ENCODE data around the gene SMIM17. TPM values are rescaled to one million over a fixed set of nuclear protein-coding genes. Genes with fewer than 3 reads are reported as not detected.
A peak's percentile ranks its signal among the peaks of the same experiment; 100 is the strongest.

Gene SMIM17
- total RNA-seq = under 1 TPM in 1 of 2 experiments, not detected in 1; 0.31 TPM

GRCh38 chr19:56642711-56643459 lies at the start of gene SMIM17:
SMIM17 (plus strand) TSS chr19:56643159; CDS start chr19:56645668, 2,509 bp downstream.
- CTCF ChIA-PET = no interaction called here
- peaks cover 42% of the 10 kb centered on the region for H3K9me3 Mint-ChIP-seq (ENCODE audit: insufficient read depth)

GRCh38 chr19:56594446-56594782 lies 48.5 kb upstream of the SMIM17 start:
- Mint-ChIP-seq H3K4me3 (peak overlapping the region; percentile 86), H3K27me3 (ENCODE audit: low read depth) (no peaks in the 10 kb centered on the region), H3K36me3 (ENCODE audit: low read depth) (peaks cover 32% of the 10 kb centered on the region), H3K9me3 (ENCODE audit: insufficient read depth) (peaks cover 24% of the 10 kb centered on the region), H3K27ac (peak overlapping the region; percentile 91), H3K4me1 (ENCODE audit: low read depth) (peaks cover 14% of the 10 kb centered on the region)
- POLR2A ChIA-PET = no interaction called here
- DNase-seq (no peak), ATAC-seq (no peak)
- CTCF ChIA-PET = no interaction called here

More at GRCh38 chr19:56642711-56643459, at the start of gene SMIM17:
- Mint-ChIP-seq H3K27ac (no peak within 1 kb of the TSS), H3K4me1 (ENCODE audit: low read depth) (no peaks in the 10 kb centered on the region), H3K36me3 (ENCODE audit: low read depth) (peaks cover 5% of the 10 kb centered on the region), H3K27me3 (ENCODE audit: low read depth) (no peaks in the 10 kb centered on the region), H3K4me3 (no peak within 1 kb of the TSS)
- POLR2A ChIA-PET = no interaction called here
- no peak for ATAC-seq
- DNase-seq = no peak

DNA sequence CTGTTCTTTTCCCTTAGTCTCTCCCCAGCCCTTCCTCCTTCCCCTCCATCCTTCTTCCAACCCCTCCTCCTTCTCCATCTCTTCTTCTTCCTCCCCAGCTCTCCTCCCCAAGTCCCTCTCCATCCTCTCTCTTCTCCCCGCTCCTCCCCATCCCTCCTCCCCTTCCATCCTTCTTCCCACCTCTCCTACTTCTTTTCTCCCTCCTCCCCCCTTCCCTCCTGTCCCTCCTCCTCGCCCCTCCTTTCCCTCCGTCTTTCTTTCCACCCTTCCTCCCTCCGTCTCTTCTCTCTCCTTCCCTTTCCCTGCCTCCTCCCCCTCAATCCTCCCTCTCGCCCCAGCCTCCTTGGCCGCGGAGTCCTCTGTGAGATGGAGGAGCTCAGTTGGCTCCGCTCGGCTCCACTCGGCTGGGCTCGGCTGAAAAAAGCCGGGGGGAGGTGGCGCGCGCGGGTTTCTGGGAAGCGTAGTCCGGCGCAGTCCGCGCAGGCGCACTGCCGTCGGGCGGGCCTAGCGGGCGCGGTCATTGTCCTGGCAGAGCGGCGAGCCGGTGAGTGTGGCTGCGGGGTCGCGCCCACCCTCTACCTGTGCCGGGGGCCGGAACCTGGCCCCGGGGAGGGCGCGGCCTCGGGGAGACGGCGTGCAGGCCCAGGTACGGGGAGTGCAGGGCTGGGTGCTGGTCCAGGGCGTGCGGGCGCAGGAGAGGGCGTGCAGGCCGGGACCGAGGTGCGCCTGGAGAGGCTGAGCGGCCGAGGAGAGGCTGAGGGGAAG lies 48.0 kb upstream of the SMIM17 start, which contains the start of gene ZNF71:
TSS of gene ZNF71 (plus strand) at position 520 of the 765 bp plus-strand sequence. CDS start 6,257 bp downstream, outside the sequence.
- peak; percentile 93 for DNase-seq
- peak; percentile 98 for ATAC-seq
- POLR2A ChIA-PET = interaction anchor here (0.6 to 0.7 kb wide), 3 partner anchors 13 to 57 kb away, joined by 3 to 4 read pairs (median 3); partner anchors contain the start of gene ZNF470
- Mint-ChIP-seq H3K27ac (peak within 1 kb of the TSS; percentile 91), H3K27me3 (ENCODE audit: low read depth) (no peaks in the 10 kb centered on the region), H3K4me1 (ENCODE audit: low read depth) (peaks cover 14% of the 10 kb centered on the region), H3K4me3 (peak within 1 kb of the TSS; percentile 86), H3K36me3 (ENCODE audit: low read depth) (peaks cover 36% of the 10 kb centered on the region), H3K9me3 (ENCODE audit: insufficient read depth) (peaks cover 24% of the 10 kb centered on the region)
- CTCF ChIA-PET = no interaction called here

DNA sequence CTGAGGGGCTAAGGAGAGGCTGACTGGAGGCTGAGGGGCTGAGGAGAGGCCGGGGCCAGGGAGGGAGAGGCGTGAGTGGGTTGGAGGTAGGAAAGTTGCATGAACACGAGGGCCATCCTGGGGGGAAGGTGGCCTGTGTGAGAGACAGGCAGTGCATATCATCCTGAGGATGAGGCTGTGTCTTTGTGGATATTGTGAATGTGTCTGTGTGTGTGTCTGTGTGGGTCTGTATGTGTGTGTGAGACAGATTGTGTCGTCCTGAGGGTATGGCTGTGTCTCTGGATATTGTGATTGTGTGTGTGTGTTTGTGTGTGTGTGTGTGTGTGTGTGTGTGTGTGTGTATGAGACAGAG lies 47.4 kb upstream of the SMIM17 start:
- ChIA-PET POLR2A (interaction anchor here (0.6 to 0.7 kb wide), 3 partner anchors 12 to 57 kb away, joined by 3 to 4 read pairs (median 3); partner anchors contain the start of gene ZNF470), CTCF (no interaction called here)
- DNase-seq (peak; percentile 22), ATAC-seq (peak; percentile 51)
- Mint-ChIP-seq H3K4me3 (peak overlapping the region; percentile 86), H3K9me3 (ENCODE audit: insufficient read depth) (peaks cover 25% of the 10 kb centered on the region), H3K27ac (peak overlapping the region; percentile 91), H3K4me1 (ENCODE audit: low read depth) (peaks cover 14% of the 10 kb centered on the region), H3K27me3 (ENCODE audit: low read depth) (no peaks in the 10 kb centered on the region), H3K36me3 (ENCODE audit: low read depth) (peaks cover 38% of the 10 kb centered on the region)

DNA sequence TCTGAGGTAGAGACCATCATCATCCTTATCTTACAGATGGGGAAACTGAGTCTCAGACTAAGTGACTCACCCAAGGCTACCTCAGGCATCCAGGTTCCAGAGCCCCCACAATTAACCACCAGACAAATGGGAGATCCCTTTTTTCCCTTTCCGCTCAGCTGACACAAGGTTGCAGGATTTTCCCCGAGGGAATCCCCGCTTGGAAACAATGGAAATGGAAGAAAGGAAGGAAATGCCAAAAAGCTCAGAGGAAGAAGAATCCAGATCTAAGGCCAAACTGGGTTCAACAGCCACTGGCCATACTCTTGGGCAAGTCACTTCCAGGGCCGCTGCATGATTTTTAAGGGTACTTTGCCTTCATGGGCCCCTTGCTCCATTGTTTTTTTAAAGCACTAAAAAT lies 46.3 kb upstream of the SMIM17 start:
- Mint-ChIP-seq H3K4me3 (peak overlapping the region; percentile 86), H3K9me3 (ENCODE audit: insufficient read depth) (peaks cover 37% of the 10 kb centered on the region), H3K4me1 (ENCODE audit: low read depth) (peaks cover 14% of the 10 kb centered on the region), H3K27ac (no peak overlapping the region), H3K36me3 (ENCODE audit: low read depth) (peaks cover 49% of the 10 kb centered on the region), H3K27me3 (ENCODE audit: low read depth) (no peaks in the 10 kb centered on the region)
- ATAC-seq (no peak), DNase-seq (no peak)
- ChIA-PET CTCF (no interaction called here), POLR2A (no interaction called here)

- ATAC-seq (no peak), DNase-seq (no peak)
- Mint-ChIP-seq H3K36me3 (ENCODE audit: low read depth) (peaks cover 59% of the 10 kb centered on the region), H3K27ac (no peak overlapping the region), H3K4me1 (ENCODE audit: low read depth) (peaks cover 14% of the 10 kb centered on the region), H3K4me3 (no peak overlapping the region), H3K9me3 (ENCODE audit: insufficient read depth) (peaks cover 35% of the 10 kb centered on the region), H3K27me3 (ENCODE audit: low read depth) (no peaks in the 10 kb centered on the region)
- POLR2A ChIA-PET = no interaction called here
- CTCF ChIA-PET = no interaction called here
Observed at GRCh38 chr19:56597696-56598095, 45.3 kb upstream of the SMIM17 start.

GRCh38 chr19:56601375-56601774 lies 41.6 kb upstream of the SMIM17 start:
- peaks cover under 1% of the 10 kb centered on the region for H3K4me1 Mint-ChIP-seq (ENCODE audit: low read depth)
- H3K9me3 Mint-ChIP-seq (ENCODE audit: insufficient read depth) = peaks cover 48% of the 10 kb centered on the region
- H3K27ac Mint-ChIP-seq = no peak overlapping the region
- ATAC-seq (no peak), DNase-seq (no peak)
- H3K27me3 Mint-ChIP-seq (ENCODE audit: low read depth) = no peaks in the 10 kb centered on the region
- ChIA-PET CTCF (no interaction called here), POLR2A (no interaction called here)
- peaks cover 70% of the 10 kb centered on the region for H3K36me3 Mint-ChIP-seq (ENCODE audit: low read depth)
- H3K4me3 Mint-ChIP-seq = no peak overlapping the region

DNA sequence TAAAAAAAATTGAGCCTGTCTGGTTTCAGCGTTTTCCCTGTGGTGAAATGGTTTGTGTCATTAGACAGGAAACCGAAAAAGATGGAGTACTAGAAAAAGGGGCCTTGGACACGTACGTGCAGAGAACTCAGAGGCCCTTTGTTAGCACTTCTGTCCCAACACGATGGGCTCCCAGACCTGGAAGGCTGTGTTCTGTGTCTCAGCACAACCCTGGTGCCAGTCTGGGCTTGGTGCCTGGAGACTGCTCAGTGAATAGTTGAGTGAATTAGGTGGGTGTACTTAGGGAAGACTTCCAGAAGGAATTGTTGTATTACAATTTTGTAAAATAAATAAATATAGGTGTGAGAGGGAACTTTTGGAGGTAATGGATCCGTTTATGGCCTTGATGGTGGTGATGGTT lies 39.1 kb upstream of the SMIM17 start:
- no peaks in the 10 kb centered on the region for H3K4me1 Mint-ChIP-seq (ENCODE audit: low read depth)
- no peak for DNase-seq
- H3K9me3 Mint-ChIP-seq (ENCODE audit: insufficient read depth) = peaks cover 52% of the 10 kb centered on the region
- H3K36me3 Mint-ChIP-seq (ENCODE audit: low read depth) = peaks cover 56% of the 10 kb centered on the region
- H3K27me3 Mint-ChIP-seq (ENCODE audit: low read depth) = no peaks in the 10 kb centered on the region
- CTCF ChIA-PET = no interaction called here
- POLR2A ChIA-PET = no interaction called here
- no peak overlapping the region for H3K4me3 Mint-ChIP-seq
- no peak overlapping the region for H3K27ac Mint-ChIP-seq
- ATAC-seq = no peak

DNA sequence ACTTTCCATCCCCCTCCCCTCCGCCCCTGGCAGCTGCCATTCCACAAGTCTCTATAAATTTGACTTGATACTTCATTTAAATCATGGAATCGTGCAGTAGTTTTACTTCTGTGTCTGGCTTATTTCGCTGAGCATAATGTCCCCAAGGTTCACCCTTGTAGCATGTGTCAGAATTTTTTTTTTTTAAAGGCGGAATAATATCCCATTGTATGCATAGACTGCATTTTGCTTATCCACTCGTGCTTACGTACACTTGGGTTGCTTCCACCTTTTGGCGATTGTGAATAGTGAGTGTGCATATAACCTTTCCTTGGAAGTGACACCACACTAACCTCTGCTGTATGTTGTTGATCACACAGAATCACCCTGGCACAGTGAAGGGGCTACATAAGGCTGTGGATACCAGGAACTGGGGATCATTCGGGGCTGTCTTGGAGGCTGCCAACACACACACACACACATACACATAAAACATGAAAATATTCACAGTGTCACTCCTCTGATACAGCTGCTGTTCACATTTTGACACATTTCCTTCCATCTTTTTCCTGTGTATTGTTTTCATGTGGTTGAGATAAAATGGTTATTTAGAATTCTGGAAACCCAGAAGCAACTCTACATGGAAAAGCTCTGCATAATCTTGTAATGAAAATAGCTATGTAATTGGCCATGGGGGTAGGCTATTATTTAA lies 34.5 kb upstream of the SMIM17 start:
- Mint-ChIP-seq H3K9me3 (ENCODE audit: insufficient read depth) (peaks cover 57% of the 10 kb centered on the region), H3K4me3 (no peak overlapping the region), H3K36me3 (ENCODE audit: low read depth) (peaks cover 48% of the 10 kb centered on the region)

GRCh38 chr19:56611288-56611687 lies 31.7 kb upstream of the SMIM17 start:
- Mint-ChIP-seq H3K4me1 (ENCODE audit: low read depth) (no peaks in the 10 kb centered on the region), H3K4me3 (no peak overlapping the region), H3K27me3 (ENCODE audit: low read depth) (no peaks in the 10 kb centered on the region), H3K27ac (no peak overlapping the region), H3K36me3 (ENCODE audit: low read depth) (peaks cover 59% of the 10 kb centered on the region), H3K9me3 (ENCODE audit: insufficient read depth) (peaks cover 66% of the 10 kb centered on the region)
- DNase-seq = no peak
- CTCF ChIA-PET = no interaction called here
- no peak for ATAC-seq
- POLR2A ChIA-PET = no interaction called here

More for the DNA sequence above, 34.5 kb upstream of the SMIM17 start:
- DNase-seq = no peak
- CTCF ChIA-PET = no interaction called here
- POLR2A ChIA-PET = no interaction called here
- no peaks in the 10 kb centered on the region for H3K4me1 Mint-ChIP-seq (ENCODE audit: low read depth)
- H3K27ac Mint-ChIP-seq = no peak overlapping the region
- no peaks in the 10 kb centered on the region for H3K27me3 Mint-ChIP-seq (ENCODE audit: low read depth)
- ATAC-seq = no peak

DNA sequence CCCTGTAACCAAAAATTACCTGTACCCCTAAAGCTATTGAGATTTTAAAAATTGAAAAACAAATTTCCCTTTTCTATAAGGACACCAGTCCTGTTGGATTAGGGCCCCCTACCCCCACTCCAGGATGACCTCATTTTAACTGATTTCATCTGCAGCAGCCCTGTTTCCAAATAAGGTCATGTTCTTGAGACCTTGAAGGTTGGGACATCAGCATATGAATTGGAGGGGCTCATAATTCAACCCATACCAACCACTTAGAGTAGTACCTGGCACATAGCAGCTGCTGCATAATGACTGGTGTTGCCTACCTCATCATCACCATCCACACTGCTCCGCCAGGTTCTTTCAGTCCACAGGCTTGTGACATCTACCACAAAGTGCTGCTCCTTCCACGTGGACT lies 30.2 kb upstream of the SMIM17 start:
- ATAC-seq = no peak
- Mint-ChIP-seq H3K27me3 (ENCODE audit: low read depth) (no peaks in the 10 kb centered on the region), H3K9me3 (ENCODE audit: insufficient read depth) (peaks cover 71% of the 10 kb centered on the region), H3K4me1 (ENCODE audit: low read depth) (no peaks in the 10 kb centered on the region), H3K27ac (no peak overlapping the region), H3K4me3 (no peak overlapping the region), H3K36me3 (ENCODE audit: low read depth) (peaks cover 71% of the 10 kb centered on the region)
- POLR2A ChIA-PET = no interaction called here
- CTCF ChIA-PET = no interaction called here
- no peak for DNase-seq

GRCh38 chr19:56613639-56614038 lies 29.3 kb upstream of the SMIM17 start:
- CTCF ChIA-PET = no interaction called here
- DNase-seq (no peak), ATAC-seq (no peak)
- peaks cover 74% of the 10 kb centered on the region for H3K9me3 Mint-ChIP-seq (ENCODE audit: insufficient read depth)
- peaks cover 74% of the 10 kb centered on the region for H3K36me3 Mint-ChIP-seq (ENCODE audit: low read depth)
- H3K4me3 Mint-ChIP-seq = no peak overlapping the region
- H3K27ac Mint-ChIP-seq = no peak overlapping the region
- H3K27me3 Mint-ChIP-seq (ENCODE audit: low read depth) = no peaks in the 10 kb centered on the region
- no peaks in the 10 kb centered on the region for H3K4me1 Mint-ChIP-seq (ENCODE audit: low read depth)
- POLR2A ChIA-PET = no interaction called here

Data from activated CD8-positive, alpha-beta T cell treated with anti-CD3 and anti-CD28 coated beads, Interleukin-2, amount 10 ng/mL, durations not matched to agents 7 days and 5 days (primary cell).